Effector memory CD4-positive, alpha-beta T cell (primary cell): ENCODE data around the gene IPO4.

Source experiments
- DNase-seq, 3 donors: peaks; one replicate each; pipeline ENCODE4 v3.0.0-alpha.2; 2020
- H3K27ac ChIP-seq: 2 replicates; pipeline ENCODE4 v1.7.0; 2013; ENCODE audit warnings: mild to moderate bottlenecking, low read length, moderate library complexity; ENCODE audit not compliant: insufficient read depth, poor library complexity, severe bottlenecking
- H3K27me3 ChIP-seq: replicated peaks from 2 replicates; pipeline ENCODE4 v1.7.0; 2013; ENCODE audit warnings: mild to moderate bottlenecking, low read length; ENCODE audit not compliant: insufficient read depth, control insufficient read depth, poor library complexity, severe bottlenecking
- H3K36me3 ChIP-seq: 2 replicates; pipeline ENCODE4 v1.7.0; 2013; ENCODE audit warnings: mild to moderate bottlenecking, low read length, moderate library complexity; ENCODE audit not compliant: control insufficient read depth, insufficient read depth
- H3K4me1 ChIP-seq: 2 replicates; pipeline ENCODE4 v1.7.0; 2013; ENCODE audit warnings: low read length, mild to moderate bottlenecking; ENCODE audit not compliant: control insufficient read depth, insufficient read depth, poor library complexity, severe bottlenecking
- H3K4me3 ChIP-seq: 2 replicates; pipeline ENCODE4 v1.7.0; 2013; ENCODE audit warnings: low read length, low read depth, mild to moderate bottlenecking; ENCODE audit not compliant: insufficient read depth, poor library complexity, severe bottlenecking
- H3K9me3 ChIP-seq: 2 replicates; pipeline ENCODE4 v1.7.0; 2013; ENCODE audit warnings: mild to moderate bottlenecking, low read length, moderate library complexity; ENCODE audit not compliant: control insufficient read depth

The IPO4 gene

DNA sequence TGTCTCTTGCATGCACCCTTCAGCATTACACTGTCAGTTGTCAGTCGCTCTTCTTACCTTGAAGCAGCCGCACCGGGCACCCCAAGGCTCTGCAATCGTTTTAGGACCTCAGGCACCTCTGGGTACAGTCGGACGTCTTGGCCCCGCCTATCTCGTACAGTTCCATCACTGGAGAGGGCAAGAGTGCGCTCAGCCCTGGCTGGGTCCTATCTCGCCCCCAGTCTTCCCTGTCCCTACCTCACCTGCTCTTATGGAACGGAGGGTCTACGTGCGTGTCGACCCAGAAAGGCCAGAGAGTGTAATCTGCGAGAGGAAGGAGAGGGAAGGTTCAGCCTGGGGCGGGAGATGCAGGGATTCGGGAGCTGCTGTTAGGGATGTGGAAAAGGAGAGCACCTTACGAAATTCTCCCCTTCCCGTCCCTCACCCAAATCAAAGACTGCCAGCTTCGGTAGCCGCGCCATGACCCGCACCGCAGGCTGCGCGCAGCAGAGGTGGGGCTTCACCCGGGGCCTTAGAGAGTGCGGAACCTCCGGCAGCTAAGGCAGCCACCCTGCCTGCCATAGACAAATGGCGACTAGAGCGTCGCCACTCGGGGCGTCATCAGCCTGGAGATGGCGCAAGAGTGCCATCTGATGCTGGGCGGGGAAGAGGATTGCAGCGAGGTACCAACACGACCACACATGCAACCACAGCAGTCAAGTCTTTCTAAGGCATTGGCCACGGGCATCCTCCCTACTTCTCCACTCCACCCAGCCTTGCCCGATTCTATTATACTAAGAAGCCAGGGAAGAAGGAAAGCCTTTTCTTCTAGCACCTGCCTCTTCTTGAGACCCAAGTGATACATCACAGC is 27.1 kb upstream of the IPO4 start, which contains the start of gene MDP1:
Gene MDP1 (minus strand): TSS at position 572 of the 850 bp plus-strand sequence. CDS start 111 bp downstream, at position 461.
- Histone ChIP-seq H3K4me1 (peaks cover 27% of the 10 kb centered on the region), H3K27me3 (no peaks in the 10 kb centered on the region), H3K9me3 (no peaks in the 10 kb centered on the region), H3K27ac (peak within 1 kb of the TSS; percentile 89), H3K36me3 (peaks cover 13% of the 10 kb centered on the region), H3K4me3 (peak within 1 kb of the TSS; percentile 70)
- peak; percentile 78 to 81 (median 80) for DNase-seq

- Histone ChIP-seq H3K36me3 (peaks cover 29% of the 10 kb centered on the region), H3K4me1 (peaks cover 27% of the 10 kb centered on the region), H3K27ac (peak overlapping the region; percentile 99), H3K27me3 (no peaks in the 10 kb centered on the region), H3K9me3 (no peaks in the 10 kb centered on the region), H3K4me3 (no peak overlapping the region)
- no peak for DNase-seq
These were observed 25.4 kb upstream of the IPO4 start for GRCh38 chr14:24213866-24214662.

GRCh38 chr14:24212924-24213865 is 24.6 kb upstream of the IPO4 start, which contains the start of gene CHMP4A:
Gene CHMP4A, minus strand, starts transcription at chr14:24213488. Its CDS starts 49 bp downstream, at chr14:24213439.
- no peaks in the 10 kb centered on the region for H3K27me3 ChIP-seq

DNA sequence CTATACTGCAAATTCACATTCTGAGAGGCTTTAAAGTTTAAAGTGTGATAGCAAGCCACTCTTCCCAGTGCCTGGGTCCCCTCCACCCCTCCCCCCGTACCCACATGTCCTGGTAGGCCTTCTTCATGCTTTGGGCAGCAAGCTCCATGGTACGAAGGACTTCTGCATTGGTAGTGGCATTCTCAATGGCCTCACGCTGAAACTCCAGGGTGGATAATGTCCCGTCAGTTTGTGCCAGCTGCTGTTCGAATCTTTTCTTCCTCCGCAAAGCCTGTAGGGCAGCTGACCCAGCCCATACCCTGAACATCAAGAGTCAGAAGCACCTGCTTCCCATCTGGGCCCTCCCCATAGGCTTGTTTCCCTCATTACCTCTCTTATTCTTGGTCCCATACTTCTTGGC is 22.7 kb upstream of the IPO4 start:
- no peak overlapping the region for H3K27ac ChIP-seq
- peaks cover 40% of the 10 kb centered on the region for H3K36me3 ChIP-seq

More at GRCh38 chr14:24212924-24213865, 24.6 kb upstream of the IPO4 start, which contains the start of gene CHMP4A:
- peak within 1 kb of the TSS; percentile 99 for H3K27ac ChIP-seq
- H3K4me3 ChIP-seq, result peak within 1 kb of the TSS; percentile 80
- H3K36me3 ChIP-seq, result peaks cover 33% of the 10 kb centered on the region
- peak; percentile 92 to 95 (median 94) for DNase-seq
- H3K9me3 ChIP-seq, result no peaks in the 10 kb centered on the region
- H3K4me1 ChIP-seq, result peaks cover 27% of the 10 kb centered on the region

DNA sequence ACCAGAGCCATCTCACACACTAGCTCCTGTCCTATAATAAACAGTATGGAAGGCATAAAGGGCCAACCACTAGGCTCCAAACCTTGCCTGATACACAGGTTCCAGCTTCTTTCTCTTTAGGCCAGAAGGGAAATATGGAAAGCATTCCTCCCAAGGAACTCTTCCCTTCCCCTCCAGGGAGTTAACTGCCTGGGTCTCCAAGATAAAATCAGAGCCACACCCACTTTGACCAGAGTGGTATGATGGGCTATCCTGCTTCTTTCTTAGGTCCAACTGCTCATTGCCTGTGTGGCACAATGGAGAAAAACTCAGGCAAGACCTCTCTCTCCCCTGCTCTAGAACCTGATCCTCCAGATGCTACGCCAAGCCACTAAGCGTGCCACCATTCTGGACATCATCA is 19.0 kb upstream of the IPO4 start:
- no peak overlapping the region for H3K27ac ChIP-seq

More for the DNA sequence above, 22.7 kb upstream of the IPO4 start:
- Histone ChIP-seq H3K4me1 (peaks cover 25% of the 10 kb centered on the region), H3K27me3 (no peaks in the 10 kb centered on the region), H3K9me3 (no peaks in the 10 kb centered on the region), H3K4me3 (no peak overlapping the region)
- DNase-seq, result no peak

DNA sequence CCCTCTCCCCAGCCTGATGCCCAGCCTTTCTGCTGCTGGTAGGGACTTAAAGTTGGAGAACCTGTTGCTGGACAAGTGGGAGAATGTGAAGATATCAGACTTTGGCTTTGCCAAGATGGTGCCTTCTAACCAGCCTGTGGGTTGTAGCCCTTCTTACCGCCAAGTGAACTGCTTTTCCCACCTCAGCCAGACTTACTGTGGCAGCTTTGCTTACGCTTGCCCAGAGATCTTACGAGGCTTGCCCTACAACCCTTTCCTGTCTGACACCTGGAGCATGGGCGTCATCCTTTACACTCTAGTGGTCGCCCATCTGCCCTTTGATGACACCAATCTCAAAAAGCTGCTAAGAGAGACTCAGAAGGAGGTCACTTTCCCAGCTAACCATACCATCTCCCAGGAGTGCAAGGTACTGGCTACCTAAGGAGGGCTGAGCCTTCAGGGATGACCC is 18.5 kb upstream of the IPO4 start:
- H3K27ac ChIP-seq, result no peak overlapping the region

More for the DNA sequence above, 19.0 kb upstream of the IPO4 start:
- peaks cover 54% of the 10 kb centered on the region for H3K36me3 ChIP-seq
- no peaks in the 10 kb centered on the region for H3K4me1 ChIP-seq
- H3K4me3 ChIP-seq, result no peak overlapping the region
- H3K9me3 ChIP-seq, result no peaks in the 10 kb centered on the region
- DNase-seq, result no peak
- no peaks in the 10 kb centered on the region for H3K27me3 ChIP-seq

DNA sequence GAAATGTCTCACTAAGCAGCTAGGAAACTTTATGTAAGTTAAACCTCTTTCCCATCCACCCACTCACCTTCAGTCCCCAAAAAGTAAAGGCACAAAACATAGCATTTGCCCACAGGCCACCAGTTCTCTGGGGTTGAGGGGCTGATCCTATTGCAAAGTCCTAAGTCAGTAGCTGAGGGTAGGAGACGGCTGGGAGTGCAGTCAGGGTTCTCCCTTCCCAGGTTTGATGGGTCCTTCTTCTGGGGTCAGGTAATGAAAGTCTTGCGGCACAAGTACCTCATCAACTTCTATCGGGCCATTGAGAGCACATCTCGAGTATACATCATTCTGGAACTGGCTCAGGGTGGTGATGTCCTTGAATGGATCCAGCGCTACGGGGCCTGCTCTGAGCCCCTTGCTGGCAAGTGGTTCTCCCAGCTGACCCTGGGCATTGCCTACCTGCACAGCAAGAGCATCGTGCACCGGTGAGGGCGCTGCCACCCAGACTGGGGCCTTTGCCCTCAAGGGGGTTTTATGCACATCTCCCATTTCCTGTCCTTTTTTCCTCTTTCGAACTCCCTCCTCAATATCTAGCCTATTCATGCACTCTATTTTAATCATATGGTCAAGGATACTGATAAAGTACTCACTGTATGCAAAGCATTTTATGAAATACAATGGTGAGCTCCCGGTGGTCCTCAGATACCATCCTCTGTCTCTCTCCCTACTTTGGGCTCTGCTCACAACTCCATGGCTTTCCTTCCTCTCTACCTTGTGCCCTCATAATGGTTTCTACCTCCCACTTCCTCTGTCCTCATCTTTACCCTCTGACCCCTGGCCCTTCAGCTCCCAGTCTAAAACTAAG is 17.9 kb upstream of the IPO4 start:
- no peak for DNase-seq
- no peaks in the 10 kb centered on the region for H3K27me3 ChIP-seq
- peaks cover 53% of the 10 kb centered on the region for H3K36me3 ChIP-seq
- H3K27ac ChIP-seq, result no peak overlapping the region
- no peak overlapping the region for H3K4me3 ChIP-seq
- H3K9me3 ChIP-seq, result no peaks in the 10 kb centered on the region
- no peaks in the 10 kb centered on the region for H3K4me1 ChIP-seq

More for the DNA sequence above, 18.5 kb upstream of the IPO4 start:
- Histone ChIP-seq H3K9me3 (no peaks in the 10 kb centered on the region), H3K4me3 (no peak overlapping the region), H3K36me3 (peaks cover 54% of the 10 kb centered on the region), H3K4me1 (no peaks in the 10 kb centered on the region), H3K27me3 (no peaks in the 10 kb centered on the region)
- DNase-seq, result no peak

GRCh38 chr14:24204163-24205146 is 15.8 kb upstream of the IPO4 start:
- Histone ChIP-seq H3K4me1 (no peaks in the 10 kb centered on the region), H3K27ac (no peak overlapping the region), H3K27me3 (no peaks in the 10 kb centered on the region), H3K4me3 (no peak overlapping the region), H3K36me3 (peaks cover 36% of the 10 kb centered on the region), H3K9me3 (no peaks in the 10 kb centered on the region)
- DNase-seq, result no peak
